ENCODE measurements around the gene RBM15B.

The RBM15B gene

GRCh38 chr3:51391566-51392354 lies 675 bp downstream of the RBM15B start:
- TF ChIP-seq SIN3A (IDR thresholded peaks at IDR 0.05; ENCODE audit: borderline replicate concordance, insufficient read depth, low read length) (no peak), FOXP2 (optimal IDR thresholded peaks at IDR 0.05; ENCODE audit: borderline replicate concordance, extremely low read depth, extremely low read length, insufficient read depth) (no peak), POLR2AphosphoS5 (IDR thresholded peaks at IDR 0.05; ENCODE audit: low read depth, low read length) (no peak), TAF1 (IDR thresholded peaks at IDR 0.05; ENCODE audit: borderline replicate concordance, insufficient read depth, low read length) (no peak), REST (IDR thresholded peaks at IDR 0.05; ENCODE audit: insufficient read depth in 1 of 2, low read depth in 2 of 2, low read length in 2 of 2) (no peak)

GRCh38 chr3:51392355-51393133 lies 1.5 kb downstream of the RBM15B start:
- no peak for TF ChIP-seq POLR2AphosphoS5 (IDR thresholded peaks at IDR 0.05; ENCODE audit: low read depth, low read length)
- no peak for TF ChIP-seq SIN3A (IDR thresholded peaks at IDR 0.05; ENCODE audit: borderline replicate concordance, insufficient read depth, low read length)
- no peak for TF ChIP-seq REST (IDR thresholded peaks at IDR 0.05; ENCODE audit: insufficient read depth in 1 of 2, low read depth in 2 of 2, low read length in 2 of 2)
- no peak for TF ChIP-seq FOXP2 (optimal IDR thresholded peaks at IDR 0.05; ENCODE audit: borderline replicate concordance, extremely low read depth, extremely low read length, insufficient read depth)
- no peak for TF ChIP-seq TAF1 (IDR thresholded peaks at IDR 0.05; ENCODE audit: borderline replicate concordance, insufficient read depth, low read length)

GRCh38 chr3:51393134-51393495 lies 2.0 kb downstream of the RBM15B start:
- TF ChIP-seq REST (IDR thresholded peaks at IDR 0.05; ENCODE audit: insufficient read depth in 1 of 2, low read depth in 2 of 2, low read length in 2 of 2) (no peak), TAF1 (IDR thresholded peaks at IDR 0.05; ENCODE audit: borderline replicate concordance, insufficient read depth, low read length) (no peak), POLR2AphosphoS5 (IDR thresholded peaks at IDR 0.05; ENCODE audit: low read depth, low read length) (no peak), FOXP2 (optimal IDR thresholded peaks at IDR 0.05; ENCODE audit: borderline replicate concordance, extremely low read depth, extremely low read length, insufficient read depth) (no peak), SIN3A (IDR thresholded peaks at IDR 0.05; ENCODE audit: borderline replicate concordance, insufficient read depth, low read length) (no peak)

- TF ChIP-seq POLR2AphosphoS5 (IDR thresholded peaks at IDR 0.05; ENCODE audit: low read depth, low read length) (no peak), SIN3A (IDR thresholded peaks at IDR 0.05; ENCODE audit: borderline replicate concordance, insufficient read depth, low read length) (no peak), TAF1 (IDR thresholded peaks at IDR 0.05; ENCODE audit: borderline replicate concordance, insufficient read depth, low read length) (no peak), REST (IDR thresholded peaks at IDR 0.05; ENCODE audit: insufficient read depth in 1 of 2, low read depth in 2 of 2, low read length in 2 of 2) (no peak), FOXP2 (optimal IDR thresholded peaks at IDR 0.05; ENCODE audit: borderline replicate concordance, extremely low read depth, extremely low read length, insufficient read depth) (no peak)
These were observed 2.5 kb downstream of the RBM15B start for GRCh38 chr3:51393564-51393963.
